GM10266 (cell line): ENCODE results near the gene ARL15.

Experiments
- DNase-seq: peaks from one replicate; pipeline ENCODE4 v3.0.0; 2012; ENCODE audit errors: extremely low spot score
- TF ChIP-seq, protein P1 (sequence below): IDR thresholded peaks from 2 replicates; pipeline ENCODE4 v1.5.1; 2012; ENCODE audit warnings: mild to moderate bottlenecking, low read depth; ENCODE audit not compliant: control insufficient read depth, insufficient read depth; ENCODE audit errors: missing control alignments

ARL15 gene

DNA sequence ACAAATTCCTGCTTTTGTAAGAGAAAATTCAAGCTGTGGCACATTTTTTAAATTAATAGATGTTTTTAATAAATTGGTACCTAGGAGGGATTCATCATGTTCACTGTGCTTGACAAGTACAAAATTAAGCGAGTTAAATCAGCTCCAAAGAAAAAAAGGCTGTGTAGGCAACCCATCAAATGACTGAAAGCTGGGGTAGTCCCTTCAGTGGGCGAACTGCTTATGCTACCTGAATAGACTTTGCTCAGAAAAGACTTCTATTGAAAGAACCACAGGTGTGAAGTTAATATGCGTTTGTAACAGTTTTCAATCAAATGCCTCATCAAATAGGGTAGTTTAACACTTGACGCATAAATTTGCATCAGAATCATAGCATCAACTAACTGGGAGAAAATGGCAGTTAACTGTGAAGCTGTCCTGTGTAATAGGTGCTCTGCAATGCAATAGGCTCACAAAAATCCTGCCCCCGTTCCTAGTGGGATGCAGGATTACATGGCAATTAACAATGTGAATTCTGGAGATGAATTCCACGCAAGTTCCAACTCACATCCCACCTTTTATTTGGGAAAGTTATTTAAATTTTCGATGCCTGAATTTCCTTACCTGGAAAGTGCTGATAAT lies 14.4 kb upstream of the ARL15 start:
- no peak for DNase-seq
- TF ChIP-seq, protein P1, sequence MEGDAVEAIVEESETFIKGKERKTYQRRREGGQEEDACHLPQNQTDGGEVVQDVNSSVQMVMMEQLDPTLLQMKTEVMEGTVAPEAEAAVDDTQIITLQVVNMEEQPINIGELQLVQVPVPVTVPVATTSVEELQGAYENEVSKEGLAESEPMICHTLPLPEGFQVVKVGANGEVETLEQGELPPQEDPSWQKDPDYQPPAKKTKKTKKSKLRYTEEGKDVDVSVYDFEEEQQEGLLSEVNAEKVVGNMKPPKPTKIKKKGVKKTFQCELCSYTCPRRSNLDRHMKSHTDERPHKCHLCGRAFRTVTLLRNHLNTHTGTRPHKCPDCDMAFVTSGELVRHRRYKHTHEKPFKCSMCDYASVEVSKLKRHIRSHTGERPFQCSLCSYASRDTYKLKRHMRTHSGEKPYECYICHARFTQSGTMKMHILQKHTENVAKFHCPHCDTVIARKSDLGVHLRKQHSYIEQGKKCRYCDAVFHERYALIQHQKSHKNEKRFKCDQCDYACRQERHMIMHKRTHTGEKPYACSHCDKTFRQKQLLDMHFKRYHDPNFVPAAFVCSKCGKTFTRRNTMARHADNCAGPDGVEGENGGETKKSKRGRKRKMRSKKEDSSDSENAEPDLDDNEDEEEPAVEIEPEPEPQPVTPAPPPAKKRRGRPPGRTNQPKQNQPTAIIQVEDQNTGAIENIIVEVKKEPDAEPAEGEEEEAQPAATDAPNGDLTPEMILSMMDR: no peak

DNA sequence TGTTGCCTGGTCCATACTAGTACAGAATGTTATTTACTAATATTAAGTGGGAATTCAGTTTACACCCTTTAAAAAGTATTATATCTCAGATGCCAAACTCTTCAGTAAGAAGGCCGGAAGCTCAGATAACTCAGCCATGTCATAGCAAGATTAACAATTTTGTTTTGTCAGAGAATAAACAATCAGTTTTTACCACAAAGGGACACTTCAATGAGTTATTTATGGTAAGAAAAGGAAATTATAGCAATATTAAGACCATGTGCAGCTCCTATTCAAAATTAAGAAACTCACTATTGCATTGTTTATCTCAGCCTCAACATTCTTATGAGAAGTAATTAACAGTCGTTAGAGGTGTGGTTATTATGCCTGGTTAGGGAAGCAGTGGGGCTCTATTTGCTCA lies 13.1 kb upstream of the ARL15 start:
- DNase-seq: no peak
- TF ChIP-seq, protein P1: no peak

DNA sequence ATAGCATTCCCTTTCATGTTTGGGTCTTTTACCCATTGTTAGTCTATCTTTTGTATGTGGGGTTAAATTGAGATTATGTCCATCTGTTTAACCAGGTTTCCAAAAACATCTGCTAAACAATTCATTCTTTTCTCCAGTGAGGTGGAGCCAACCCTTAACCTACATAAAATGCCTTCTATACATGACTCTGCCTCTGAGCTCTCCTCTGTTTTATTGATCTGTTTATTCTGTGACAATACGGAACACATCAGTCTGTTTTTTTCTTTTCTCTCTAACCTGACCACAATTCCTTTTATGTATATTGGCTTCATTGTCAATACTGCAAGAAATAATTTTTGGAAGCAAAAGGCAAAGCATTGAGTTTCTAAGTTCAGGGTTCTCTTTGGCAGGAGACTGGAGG lies 9.9 kb upstream of the ARL15 start:
- TF ChIP-seq, protein P1: no peak
- DNase-seq: no peak

DNA sequence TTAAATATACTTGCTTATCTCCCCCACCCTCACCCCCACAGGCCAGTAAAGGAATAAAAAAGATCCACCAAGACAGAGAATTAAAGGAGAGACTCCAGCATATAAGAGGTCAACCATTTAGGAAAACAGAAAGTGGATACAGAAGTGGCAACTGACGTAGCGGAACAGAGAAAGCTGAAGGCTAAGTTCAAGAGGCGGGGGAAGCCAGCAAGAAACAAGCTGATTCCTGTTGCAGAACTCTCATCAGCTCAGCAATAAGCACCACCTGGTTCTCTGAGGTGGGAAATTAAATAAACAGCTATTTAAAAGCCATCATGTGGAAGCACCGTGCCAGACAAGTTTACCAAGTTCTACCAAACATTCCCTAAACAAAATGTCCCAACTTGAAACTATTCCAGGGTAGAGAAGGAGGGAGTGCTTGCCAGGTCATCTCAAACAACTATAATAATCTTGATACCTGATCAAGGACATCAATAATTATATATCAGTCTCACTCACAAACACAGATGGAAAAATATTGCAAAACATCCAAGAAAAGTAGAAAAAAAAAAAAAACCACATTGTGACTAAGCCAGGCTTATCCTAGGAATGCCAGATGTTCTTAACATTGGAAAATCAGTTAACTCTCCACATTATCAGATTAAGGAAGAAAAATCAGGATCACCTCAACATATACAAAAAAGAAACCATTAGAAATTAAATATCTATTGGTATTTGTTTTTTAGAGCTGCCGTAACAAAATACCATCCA lies 7.3 kb upstream of the ARL15 start:
- DNase-seq: no peak
- TF ChIP-seq, protein P1: no peak

DNA sequence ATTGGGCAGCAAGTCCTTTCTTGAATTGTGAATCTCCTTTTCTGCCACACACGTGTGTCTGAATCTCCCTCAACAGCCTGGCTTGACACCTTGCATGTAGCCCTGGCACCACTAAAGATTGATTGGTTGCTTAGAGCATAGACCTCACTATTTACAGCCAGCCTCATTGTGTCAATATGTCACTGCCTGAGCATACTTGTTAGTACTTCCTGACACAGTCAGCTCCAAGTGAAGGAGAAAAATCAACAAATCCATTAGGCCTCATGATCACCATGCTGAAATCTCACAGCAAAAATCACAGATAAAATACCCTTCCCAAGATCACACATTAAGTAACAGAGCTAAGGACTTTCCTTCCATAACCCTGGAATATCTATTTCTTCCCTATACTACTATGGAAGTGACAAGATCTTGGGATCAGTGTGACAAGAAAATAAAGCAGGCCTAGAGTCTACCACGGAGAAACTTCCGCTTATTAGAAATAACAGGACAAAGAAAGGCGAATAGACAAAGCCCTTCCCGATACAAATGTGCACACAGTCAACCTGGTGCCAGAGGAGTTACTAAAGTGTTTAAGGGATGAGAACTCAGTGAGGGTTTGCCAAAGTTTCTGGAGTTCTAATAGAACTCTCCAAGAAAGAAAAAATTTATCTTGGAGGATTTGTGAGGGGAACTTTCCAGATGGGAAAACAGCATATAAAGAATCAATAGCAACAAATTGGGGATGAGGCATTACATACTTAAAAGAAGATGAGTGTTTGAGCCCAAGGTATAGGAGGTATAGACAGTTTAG lies 5.6 kb upstream of the ARL15 start:
- TF ChIP-seq, protein P1: no peak
- no peak for DNase-seq

DNA sequence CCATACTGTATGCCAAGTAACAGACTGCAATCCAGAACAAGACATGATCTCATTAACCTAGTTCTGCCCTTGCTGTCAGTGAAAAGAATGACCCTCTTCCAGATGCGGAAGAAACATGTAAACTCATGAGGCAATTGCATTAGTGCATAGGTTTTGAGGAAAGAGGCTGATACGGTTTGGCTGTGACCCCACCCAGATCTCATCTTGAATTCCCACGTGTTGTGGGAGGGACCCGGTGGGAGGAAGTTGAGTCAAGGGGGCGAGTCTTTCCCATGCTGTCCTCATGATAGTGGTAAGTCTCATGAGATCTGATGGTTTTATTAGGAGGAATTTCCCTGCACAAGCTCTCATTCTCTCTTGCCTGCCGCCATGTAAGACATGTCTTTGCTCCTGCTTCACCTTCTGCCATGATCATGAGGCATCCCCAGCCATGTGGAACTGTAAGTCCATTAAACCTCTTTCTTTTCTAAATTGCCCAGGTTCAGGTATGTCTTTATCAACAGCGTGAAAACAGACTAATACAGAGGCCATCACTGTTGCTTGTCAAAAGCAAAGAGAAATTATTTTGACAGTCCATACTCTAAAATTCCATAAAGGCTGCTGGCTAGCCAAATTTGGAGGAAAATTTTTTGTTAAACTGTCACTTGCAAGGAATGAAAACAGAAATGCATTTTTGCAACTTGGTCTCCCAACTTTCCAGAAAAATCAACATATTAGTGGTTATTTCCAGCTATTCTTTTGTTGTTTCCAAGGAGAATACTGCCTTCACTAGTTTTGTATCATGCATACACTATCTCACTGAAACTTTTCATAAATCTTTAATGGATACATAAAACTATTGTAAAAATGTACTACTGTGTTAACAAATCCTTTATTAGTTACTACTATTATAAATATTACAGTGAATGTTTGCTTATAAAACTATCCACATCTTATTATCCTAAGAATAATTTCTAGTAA lies 3.2 kb upstream of the ARL15 start:
- TF ChIP-seq, protein P1: no peak
- DNase-seq: no peak
